HG03108 (cell line): ENCODE data around the gene SCARB2.

Experiments
- ATAC-seq: cut with Tn5 transposase; IDR thresholded peaks from one replicate; pipeline ENCODE4 v1.9.1; 2021; ENCODE audit warnings: moderate library complexity; ENCODE audit not compliant: unreplicated experiment

Gene SCARB2

GRCh38 chr4:76232681-76233080, 19.1 kb upstream of the SCARB2 start:
- no peak for ATAC-seq

DNA sequence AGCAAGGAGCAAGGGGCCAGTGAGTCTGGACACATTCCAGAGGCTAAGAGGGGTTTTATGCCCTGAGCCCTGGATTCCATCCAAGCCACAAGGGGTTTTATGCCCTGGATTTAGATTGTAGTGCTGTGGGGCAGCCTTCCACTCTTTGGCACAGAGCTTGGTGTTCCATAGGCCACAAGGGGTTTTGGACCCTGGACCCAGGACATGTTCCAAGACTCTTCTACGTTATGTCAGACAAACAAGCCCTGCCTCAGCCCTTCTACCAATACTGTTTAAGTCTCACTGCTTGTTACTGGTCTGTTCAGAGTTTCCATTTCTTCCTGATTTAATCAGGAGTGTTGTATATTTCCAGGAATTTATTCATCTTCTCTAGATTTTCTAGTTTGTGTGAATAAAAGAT, 12.8 kb upstream of the SCARB2 start:
- ATAC-seq, result no peak

DNA sequence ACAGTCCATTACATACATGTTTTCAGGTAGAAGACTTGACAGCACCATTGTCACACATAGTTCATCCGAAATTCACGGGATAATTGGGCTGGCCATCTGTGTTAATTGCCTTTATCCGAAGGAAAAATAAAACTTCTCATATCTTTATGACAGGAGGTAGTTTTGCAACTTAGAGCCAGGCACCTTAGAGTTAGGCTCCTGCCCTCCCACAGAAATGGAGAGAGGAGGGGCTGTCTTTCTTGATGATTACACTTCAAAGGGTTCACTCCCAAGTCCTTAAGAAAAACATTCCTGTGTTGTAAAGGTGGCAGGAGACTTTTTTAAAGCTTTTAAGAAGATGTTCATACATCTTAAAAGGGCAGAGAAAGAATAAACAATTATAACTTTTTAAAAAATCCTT, 10.5 kb upstream of the SCARB2 start:
- ATAC-seq, result no peak

DNA sequence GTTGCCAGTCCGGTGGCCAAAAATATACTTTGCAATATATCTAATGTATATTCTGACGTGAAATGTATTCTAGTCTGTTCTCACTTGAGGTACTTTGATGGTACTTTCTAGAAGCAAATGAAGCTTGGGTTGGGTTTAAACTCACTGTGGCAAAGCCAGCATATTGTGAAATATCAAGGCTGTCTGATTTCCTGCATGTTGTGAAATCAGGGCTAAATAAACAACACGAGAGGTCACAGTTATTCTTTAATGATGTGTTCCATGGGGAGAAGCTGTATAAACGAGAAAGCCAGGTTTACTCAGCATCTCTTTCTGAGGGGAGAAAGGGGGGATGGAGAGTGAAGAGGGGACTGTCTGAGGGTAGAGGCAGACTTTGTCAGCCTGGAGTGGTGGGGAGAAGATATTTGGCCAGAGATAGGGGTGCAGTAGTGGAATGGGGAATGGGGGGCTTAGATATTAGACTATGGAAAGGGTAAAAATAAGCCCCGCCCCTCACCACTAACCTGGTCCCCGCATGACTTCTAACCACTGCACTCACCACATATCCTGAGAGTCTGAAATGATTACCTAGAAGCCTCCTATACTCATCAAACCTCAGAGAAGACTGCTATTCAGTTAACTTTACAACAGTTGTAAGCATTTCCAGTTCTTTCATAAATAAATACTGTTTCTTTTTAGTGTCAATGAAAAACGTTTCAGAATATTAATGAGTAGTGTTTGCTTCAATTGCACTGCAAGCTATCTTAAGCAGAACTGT, 5.9 kb upstream of the SCARB2 start:
- no peak for ATAC-seq

DNA sequence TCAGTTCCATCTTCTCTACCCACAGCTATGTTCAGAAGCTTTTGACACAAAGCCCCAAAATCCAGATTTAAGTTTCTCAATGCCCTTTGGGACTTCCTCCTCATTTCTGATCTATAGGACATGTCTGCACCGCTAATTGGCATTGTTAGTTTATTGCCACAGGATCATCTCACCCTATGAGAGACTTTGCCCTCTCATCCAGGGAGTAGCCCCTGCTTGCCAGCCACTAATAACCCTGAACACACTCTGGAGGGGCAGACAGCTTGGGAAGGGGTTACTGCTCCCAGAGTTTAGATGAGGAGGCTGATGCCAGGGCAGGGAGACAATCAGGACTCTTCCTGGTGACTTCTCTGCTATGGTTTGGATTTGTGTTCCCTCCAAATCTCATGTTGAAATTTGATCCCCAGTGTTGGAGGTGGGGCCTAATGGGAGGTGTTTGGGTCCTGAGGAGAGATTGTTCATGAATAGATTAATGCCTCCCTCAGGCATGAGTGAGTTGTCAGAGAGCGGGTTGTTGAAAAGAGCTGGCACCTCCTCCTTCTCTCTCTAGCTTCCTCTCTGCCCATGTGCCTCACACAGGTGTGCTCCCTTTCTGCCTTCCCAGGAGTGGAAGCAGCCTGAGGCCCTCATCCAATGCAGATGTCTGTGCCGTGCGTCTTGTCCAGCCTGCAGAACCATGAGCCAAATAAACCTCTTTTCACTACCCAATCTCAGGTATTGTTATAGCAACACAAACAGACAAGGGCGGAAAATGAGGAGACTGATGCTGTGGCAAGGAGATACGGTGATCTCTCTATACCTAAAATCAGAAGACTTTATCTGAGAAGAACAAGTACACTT, 3.6 kb upstream of the SCARB2 start:
- ATAC-seq, result no peak

GRCh38 chr4:76216524-76216923, 2.9 kb upstream of the SCARB2 start:
- ATAC-seq, result no peak

DNA sequence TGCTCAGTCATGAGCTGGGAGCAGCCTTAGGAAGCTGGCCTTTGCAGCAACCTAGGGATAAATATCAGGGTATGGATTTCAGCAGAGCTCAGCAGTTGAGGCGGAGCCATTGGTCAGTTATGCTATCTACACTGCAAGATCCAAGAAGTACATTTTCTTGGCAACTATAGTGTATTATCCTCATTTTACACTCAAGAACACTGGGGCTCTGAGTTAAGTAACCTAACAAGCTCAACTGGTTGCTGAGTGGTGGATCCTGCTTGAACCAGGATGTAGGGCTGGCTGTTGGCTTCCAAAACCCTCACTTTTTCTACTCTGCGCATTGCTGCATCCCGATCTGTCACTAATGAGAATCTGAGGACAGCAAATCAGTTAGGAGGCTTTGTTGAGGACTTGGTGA, 1.5 kb upstream of the SCARB2 start:
- no peak for ATAC-seq

DNA sequence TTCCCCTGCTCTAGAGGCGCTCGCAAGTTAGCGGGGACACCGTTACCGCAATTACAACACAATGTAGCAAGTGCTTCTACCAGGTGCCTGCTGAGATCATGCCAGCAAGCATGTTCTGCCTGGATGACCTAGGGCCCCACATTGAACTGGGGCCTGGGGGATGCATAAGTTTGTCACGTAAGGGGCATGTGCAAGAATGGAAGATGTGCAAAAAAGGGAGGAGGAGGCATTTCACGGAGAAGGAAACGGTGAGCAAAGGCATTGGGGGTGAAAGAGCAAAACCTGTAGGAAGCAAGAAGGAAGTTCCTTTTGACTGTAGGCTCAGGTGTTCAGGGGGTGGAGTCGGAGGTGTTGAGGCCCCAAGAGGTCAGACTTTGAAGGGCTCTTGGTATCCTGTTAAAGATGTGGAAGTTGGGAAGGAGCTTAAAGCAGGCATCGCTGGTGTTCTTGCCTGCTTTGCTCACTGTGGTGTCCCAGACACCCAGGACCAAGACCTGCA, 602 bp upstream of the SCARB2 start:
- ATAC-seq, result no peak

- ATAC-seq, result no peak
Observed at GRCh38 chr4:76212851-76213414, 691 bp downstream of the SCARB2 start.

DNA sequence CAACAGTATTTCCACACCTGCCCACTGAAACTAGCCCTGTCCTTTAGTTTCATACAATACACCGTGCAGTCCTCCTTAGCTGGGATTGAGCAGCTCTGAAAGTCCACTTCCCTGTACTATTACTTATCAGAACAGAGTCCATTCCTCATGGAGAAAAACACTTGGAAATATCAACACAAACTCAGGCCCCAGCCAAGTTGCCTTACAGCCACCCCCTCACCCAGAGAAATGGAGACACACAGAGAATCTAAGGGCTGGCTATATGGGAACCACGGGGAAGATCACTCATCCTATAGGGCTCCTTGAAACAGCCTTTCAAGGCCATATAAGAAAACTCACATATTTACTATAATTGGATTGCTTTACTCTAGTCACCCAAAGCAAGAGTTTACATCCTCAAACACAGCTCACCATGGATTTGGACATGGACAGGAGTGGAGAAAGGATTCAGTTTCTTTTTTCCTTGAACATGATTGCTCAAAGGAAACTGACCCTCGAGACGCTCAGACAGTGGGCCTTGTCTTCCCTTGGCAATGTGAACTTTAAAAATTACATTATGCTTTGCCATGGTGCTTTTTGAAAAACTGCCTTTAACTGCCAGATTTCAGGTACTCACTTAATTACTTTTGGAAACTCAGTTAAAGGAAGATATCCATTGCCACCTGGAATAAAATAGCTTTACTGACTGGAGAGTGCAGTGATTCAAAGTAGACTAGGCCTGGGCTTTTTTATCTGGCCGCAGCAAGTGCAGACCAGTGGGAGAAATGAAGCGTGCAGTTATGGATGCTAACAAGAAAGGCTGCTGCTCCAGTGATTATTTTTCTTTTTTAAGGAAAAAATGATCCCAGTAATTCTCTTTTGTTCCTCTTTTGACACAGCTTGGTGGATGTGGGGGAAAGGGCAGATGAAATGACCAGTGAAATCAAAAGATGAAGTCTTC, 1.6 kb downstream of the SCARB2 start:
- no peak for ATAC-seq

GRCh38 chr4:76210452-76210851, 3.2 kb downstream of the SCARB2 start:
- no peak for ATAC-seq

- ATAC-seq, result no peak
Observed at GRCh38 chr4:76209881-76210280, 3.7 kb downstream of the SCARB2 start.

- ATAC-seq, result no peak
Observed at GRCh38 chr4:76208005-76208765, 5.4 kb downstream of the SCARB2 start.

GRCh38 chr4:76207549-76207948, 6.1 kb downstream of the SCARB2 start:
- no peak for ATAC-seq

- ATAC-seq, result no peak
Observed at GRCh38 chr4:76206222-76206942, 7.2 kb downstream of the SCARB2 start.

DNA sequence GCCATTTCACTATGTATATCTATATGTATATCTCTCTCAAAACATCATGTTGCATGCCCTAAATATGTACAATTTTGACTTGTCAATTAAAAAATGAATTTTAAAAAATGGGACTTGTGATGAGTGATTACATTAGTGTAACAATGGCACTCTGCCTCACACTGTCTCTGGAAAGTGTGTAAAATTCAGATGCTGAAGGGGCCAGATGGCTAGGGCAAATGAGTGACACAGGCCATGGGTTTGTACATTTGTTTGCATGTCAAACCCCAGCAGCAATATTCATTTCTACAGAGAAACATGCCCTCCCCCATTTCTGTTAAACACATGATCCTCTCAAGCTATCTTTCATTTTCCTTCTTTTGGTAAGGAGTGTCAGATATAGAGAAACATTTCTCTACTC, 8.1 kb downstream of the SCARB2 start:
- no peak for ATAC-seq

- ATAC-seq, result no peak
Observed at GRCh38 chr4:76204936-76205335, 8.7 kb downstream of the SCARB2 start.

DNA sequence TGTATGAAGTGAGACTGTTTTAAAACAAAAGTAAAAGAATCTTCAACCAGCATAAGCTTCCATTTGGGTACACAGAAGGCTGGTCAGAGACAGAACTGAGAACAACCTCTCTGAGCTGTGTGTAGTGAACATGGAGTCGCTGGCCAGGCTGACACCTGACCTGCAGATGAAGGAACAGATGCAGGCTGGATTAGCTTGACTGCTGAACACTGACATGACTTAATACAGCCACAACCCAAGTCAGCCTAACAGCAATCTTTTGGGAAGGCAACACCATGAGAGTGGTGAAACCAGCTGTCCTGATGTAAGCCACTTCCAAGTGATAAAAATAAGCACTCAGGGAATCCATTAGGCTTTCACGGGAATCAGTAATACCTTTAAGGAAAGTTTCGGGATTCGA, 10.1 kb downstream of the SCARB2 start:
- no peak for ATAC-seq

DNA sequence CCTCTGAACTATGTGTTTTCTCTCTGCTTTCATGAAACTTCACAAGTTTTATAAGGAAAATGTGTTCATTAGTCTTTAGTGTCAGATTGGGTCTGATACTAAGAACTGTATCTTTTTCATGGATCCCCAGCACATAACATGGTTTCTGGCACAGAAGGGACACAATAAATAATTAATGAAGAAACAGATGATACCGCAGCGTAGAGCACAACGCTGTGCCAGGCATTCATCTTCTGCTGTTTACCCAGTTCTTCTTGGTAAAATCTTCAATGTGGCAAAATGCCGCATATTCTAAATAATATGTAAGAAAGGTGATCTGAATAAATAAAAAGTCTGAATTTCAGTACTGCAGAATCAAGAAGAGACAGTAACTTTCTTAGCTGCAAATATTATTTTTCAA, 12.3 kb downstream of the SCARB2 start:
- no peak for ATAC-seq
